Endothelial cell (in vitro differentiated cells): ENCODE data around the gene IFT122. TPM values are rescaled to one million over a fixed set of nuclear protein-coding genes. Genes with fewer than 3 reads are reported as not detected.

Experiments used
- DNase-seq: peaks from one replicate; pipeline ENCODE4 v3.0.0; 2021; ENCODE audit warnings: low spot score
- H3K27ac Mint-ChIP-seq: one replicate; pipeline ENCODE4 v1.8.0; 2021; ENCODE audit warnings: mixed read lengths, inconsistent platforms; ENCODE audit not compliant: unreplicated experiment
- H3K27me3 Mint-ChIP-seq: one replicate; pipeline ENCODE4 v1.8.0; 2021; ENCODE audit warnings: mild to moderate bottlenecking, moderate library complexity, mixed read lengths, inconsistent platforms; ENCODE audit not compliant: unreplicated experiment
- H3K36me3 Mint-ChIP-seq: one replicate; pipeline ENCODE4 v1.8.0; 2021; ENCODE audit warnings: mild to moderate bottlenecking, low read depth, mixed read lengths, inconsistent platforms; ENCODE audit not compliant: unreplicated experiment
- H3K4me1 Mint-ChIP-seq: one replicate; pipeline ENCODE4 v1.8.0; 2021; ENCODE audit warnings: mild to moderate bottlenecking, mixed read lengths, inconsistent platforms; ENCODE audit not compliant: unreplicated experiment
- H3K4me3 Mint-ChIP-seq: one replicate; pipeline ENCODE4 v1.8.0; 2021; ENCODE audit warnings: mild to moderate bottlenecking, mixed read lengths, inconsistent platforms; ENCODE audit not compliant: unreplicated experiment
- H3K9me3 Mint-ChIP-seq: one replicate; pipeline ENCODE4 v1.8.0; 2021; ENCODE audit warnings: mixed read lengths, inconsistent platforms; ENCODE audit not compliant: unreplicated experiment
- CTCF ChIP-seq: fragments of 200-600 bp; sonication (generic); IDR thresholded peaks from one replicate; pipeline ENCODE4 v1.5.0; 2021; ENCODE audit warnings: antibody characterized with exemption; ENCODE audit not compliant: unreplicated experiment
- total RNA-seq: library from RNA; stranded (reverse); fragmentation: NEBNext Ultra II Directional; extraction: Animal tissue kit (Norgen Biotek cat#: 25700); gene quantifications from one replicate; pipeline ENCODE4 v1.2.1, GENCODE V29; 2021; ENCODE audit not compliant: unreplicated experiment

IFT122 gene
- total RNA-seq, 1 donor from 2014 or later = 25.1 TPM

- Mint-ChIP-seq H3K27ac (no peak overlapping the region), H3K4me3 (no peak overlapping the region), H3K27me3 (peaks cover 45% of the 10 kb centered on the region), H3K9me3 (no peaks in the 10 kb centered on the region), H3K4me1 (peaks cover 17% of the 10 kb centered on the region), H3K36me3 (peaks cover 40% of the 10 kb centered on the region)
- no peak for DNase-seq
- no peak for TF ChIP-seq CTCF
Measured at GRCh38 chr3:129559565-129560079, 119.6 kb downstream of the IFT122 start.

- H3K27ac Mint-ChIP-seq = peak overlapping the region; percentile 68
- peak overlapping the region; percentile 87 for H3K4me3 Mint-ChIP-seq
- no peak for DNase-seq
- H3K9me3 Mint-ChIP-seq = no peaks in the 10 kb centered on the region
- H3K4me1 Mint-ChIP-seq = peaks cover 16% of the 10 kb centered on the region
- peaks cover 49% of the 10 kb centered on the region for H3K27me3 Mint-ChIP-seq
- peaks cover 36% of the 10 kb centered on the region for H3K36me3 Mint-ChIP-seq
- TF ChIP-seq CTCF = no peak
Measured at GRCh38 chr3:129560269-129560787, 120.3 kb downstream of the IFT122 start.

GRCh38 chr3:129560911-129561594, 121.0 kb downstream of the IFT122 start:
- Mint-ChIP-seq H3K36me3 (peaks cover 41% of the 10 kb centered on the region), H3K27ac (peak overlapping the region; percentile 68), H3K4me3 (peak overlapping the region; percentile 87), H3K9me3 (no peaks in the 10 kb centered on the region), H3K27me3 (peaks cover 52% of the 10 kb centered on the region), H3K4me1 (peaks cover 16% of the 10 kb centered on the region)
- no peak for TF ChIP-seq CTCF
- no peak for DNase-seq

GRCh38 chr3:129561619-129562248, 121.7 kb downstream of the IFT122 start:
- peaks cover 43% of the 10 kb centered on the region for H3K36me3 Mint-ChIP-seq
- no peak for TF ChIP-seq CTCF
- no peak for DNase-seq
- H3K4me3 Mint-ChIP-seq = no peak overlapping the region
- peak overlapping the region; percentile 24 for H3K27ac Mint-ChIP-seq
- peaks cover 17% of the 10 kb centered on the region for H3K4me1 Mint-ChIP-seq
- H3K27me3 Mint-ChIP-seq = peaks cover 55% of the 10 kb centered on the region
- H3K9me3 Mint-ChIP-seq = no peaks in the 10 kb centered on the region

GRCh38 chr3:129562803-129563202, 122.8 kb downstream of the IFT122 start:
- no peak for DNase-seq
- Mint-ChIP-seq H3K27ac (no peak overlapping the region), H3K4me3 (no peak overlapping the region), H3K36me3 (peaks cover 35% of the 10 kb centered on the region), H3K27me3 (peaks cover 51% of the 10 kb centered on the region), H3K9me3 (no peaks in the 10 kb centered on the region), H3K4me1 (peaks cover 15% of the 10 kb centered on the region)
- no peak for TF ChIP-seq CTCF
